ENCODE data around the gene RPP25.
"Not testable (repeated sequence)": the region's sequence is repeated elsewhere in the genome, so short reads cannot be mapped to it uniquely, and the experiment has no call there.

The RPP25 gene

GRCh38 chr15:74920456-74920855 is 36.1 kb downstream of the RPP25 start:
- Histone ChIP-seq H3K27me3 (ENCODE audit: insufficient read depth, poor library complexity, severe bottlenecking) (no peaks in the 10 kb centered on the region), H3K4me3 (replicated peaks; ENCODE audit: insufficient read depth, low read length) (no peak overlapping the region), H3K27ac (replicated peaks) (no peak overlapping the region)
- TF ChIP-seq, protein P1, sequence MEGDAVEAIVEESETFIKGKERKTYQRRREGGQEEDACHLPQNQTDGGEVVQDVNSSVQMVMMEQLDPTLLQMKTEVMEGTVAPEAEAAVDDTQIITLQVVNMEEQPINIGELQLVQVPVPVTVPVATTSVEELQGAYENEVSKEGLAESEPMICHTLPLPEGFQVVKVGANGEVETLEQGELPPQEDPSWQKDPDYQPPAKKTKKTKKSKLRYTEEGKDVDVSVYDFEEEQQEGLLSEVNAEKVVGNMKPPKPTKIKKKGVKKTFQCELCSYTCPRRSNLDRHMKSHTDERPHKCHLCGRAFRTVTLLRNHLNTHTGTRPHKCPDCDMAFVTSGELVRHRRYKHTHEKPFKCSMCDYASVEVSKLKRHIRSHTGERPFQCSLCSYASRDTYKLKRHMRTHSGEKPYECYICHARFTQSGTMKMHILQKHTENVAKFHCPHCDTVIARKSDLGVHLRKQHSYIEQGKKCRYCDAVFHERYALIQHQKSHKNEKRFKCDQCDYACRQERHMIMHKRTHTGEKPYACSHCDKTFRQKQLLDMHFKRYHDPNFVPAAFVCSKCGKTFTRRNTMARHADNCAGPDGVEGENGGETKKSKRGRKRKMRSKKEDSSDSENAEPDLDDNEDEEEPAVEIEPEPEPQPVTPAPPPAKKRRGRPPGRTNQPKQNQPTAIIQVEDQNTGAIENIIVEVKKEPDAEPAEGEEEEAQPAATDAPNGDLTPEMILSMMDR (IDR thresholded peaks at IDR 0.05; ENCODE audit: insufficient read depth, low read length): no peak
- TF ChIP-seq, protein P2, sequence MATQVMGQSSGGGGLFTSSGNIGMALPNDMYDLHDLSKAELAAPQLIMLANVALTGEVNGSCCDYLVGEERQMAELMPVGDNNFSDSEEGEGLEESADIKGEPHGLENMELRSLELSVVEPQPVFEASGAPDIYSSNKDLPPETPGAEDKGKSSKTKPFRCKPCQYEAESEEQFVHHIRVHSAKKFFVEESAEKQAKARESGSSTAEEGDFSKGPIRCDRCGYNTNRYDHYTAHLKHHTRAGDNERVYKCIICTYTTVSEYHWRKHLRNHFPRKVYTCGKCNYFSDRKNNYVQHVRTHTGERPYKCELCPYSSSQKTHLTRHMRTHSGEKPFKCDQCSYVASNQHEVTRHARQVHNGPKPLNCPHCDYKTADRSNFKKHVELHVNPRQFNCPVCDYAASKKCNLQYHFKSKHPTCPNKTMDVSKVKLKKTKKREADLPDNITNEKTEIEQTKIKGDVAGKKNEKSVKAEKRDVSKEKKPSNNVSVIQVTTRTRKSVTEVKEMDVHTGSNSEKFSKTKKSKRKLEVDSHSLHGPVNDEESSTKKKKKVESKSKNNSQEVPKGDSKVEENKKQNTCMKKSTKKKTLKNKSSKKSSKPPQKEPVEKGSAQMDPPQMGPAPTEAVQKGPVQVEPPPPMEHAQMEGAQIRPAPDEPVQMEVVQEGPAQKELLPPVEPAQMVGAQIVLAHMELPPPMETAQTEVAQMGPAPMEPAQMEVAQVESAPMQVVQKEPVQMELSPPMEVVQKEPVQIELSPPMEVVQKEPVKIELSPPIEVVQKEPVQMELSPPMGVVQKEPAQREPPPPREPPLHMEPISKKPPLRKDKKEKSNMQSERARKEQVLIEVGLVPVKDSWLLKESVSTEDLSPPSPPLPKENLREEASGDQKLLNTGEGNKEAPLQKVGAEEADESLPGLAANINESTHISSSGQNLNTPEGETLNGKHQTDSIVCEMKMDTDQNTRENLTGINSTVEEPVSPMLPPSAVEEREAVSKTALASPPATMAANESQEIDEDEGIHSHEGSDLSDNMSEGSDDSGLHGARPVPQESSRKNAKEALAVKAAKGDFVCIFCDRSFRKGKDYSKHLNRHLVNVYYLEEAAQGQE (IDR thresholded peaks at IDR 0.05; ENCODE audit: insufficient replicate concordance, low read depth): no peak
- no peak for TF ChIP-seq GABPA (IDR thresholded peaks at IDR 0.05; ENCODE audit: low read depth)
- no peak for DNase-seq (ENCODE audit: low read depth in 1 of 2, low spot score in 1 of 2)

DNA sequence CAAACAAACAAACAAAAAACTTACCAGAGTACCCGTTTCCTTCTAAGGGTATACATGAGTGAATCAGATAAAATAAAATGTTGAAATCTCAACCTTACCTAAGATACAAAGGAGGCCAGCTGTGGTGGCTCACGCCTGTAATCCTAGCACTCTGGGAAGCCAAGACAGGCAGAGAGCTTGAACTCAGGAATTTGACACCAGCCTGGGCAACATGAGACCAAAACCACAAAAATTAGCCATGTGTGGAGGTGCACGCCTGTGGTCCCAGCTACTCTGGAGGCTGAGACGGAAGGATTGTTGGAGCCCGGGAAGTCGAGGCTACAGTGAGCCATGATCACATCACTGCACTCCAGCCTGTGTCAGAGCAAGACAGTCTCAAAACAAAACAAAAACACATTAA is 38.9 kb downstream of the RPP25 start:
- no peak for DNase-seq (ENCODE audit: low read depth in 1 of 2, low spot score in 1 of 2)
- TF ChIP-seq POLR2AphosphoS5 (IDR thresholded peaks at IDR 0.05; ENCODE audit: low read depth) (no peak), SPI1 (IDR thresholded peaks at IDR 0.05; ENCODE audit: borderline replicate concordance, low read depth) (no peak), GABPA (IDR thresholded peaks at IDR 0.05; ENCODE audit: low read depth) (no peak)
- TF ChIP-seq, protein P1 (IDR thresholded peaks at IDR 0.05; ENCODE audit: insufficient read depth, low read length): no peak
- TF ChIP-seq, protein P2 (IDR thresholded peaks at IDR 0.05; ENCODE audit: insufficient replicate concordance, low read depth): no peak
- Histone ChIP-seq H3K27me3 (ENCODE audit: insufficient read depth, poor library complexity, severe bottlenecking) (no peaks in the 10 kb centered on the region), H3K4me3 (replicated peaks; ENCODE audit: insufficient read depth, low read length) (no peak overlapping the region), H3K27ac (replicated peaks) (no peak overlapping the region)

DNA sequence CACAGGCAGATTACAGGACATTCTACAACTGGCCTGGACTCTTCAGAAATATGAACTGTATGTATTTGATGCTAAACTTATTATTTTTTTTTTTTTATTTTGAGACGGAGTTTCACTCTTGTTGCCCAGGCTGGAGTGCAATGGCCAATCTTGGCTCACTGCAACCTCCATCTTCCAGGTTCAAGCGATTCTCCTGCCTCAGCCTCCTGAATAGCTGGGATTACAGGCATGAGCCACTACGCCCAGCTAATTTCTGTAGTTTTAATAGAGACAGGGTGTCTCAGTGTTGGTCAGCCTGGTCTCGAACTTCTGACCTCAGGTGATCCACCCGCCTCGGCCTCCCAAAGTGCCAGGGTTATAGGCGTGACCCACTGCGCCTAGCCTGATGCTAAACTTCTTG is 42.8 kb downstream of the RPP25 start:
- not testable (repeated sequence) for H3K27ac ChIP-seq (replicated peaks); H3K4me3 ChIP-seq (replicated peaks; ENCODE audit: insufficient read depth, low read length); DNase-seq (ENCODE audit: low read depth in 1 of 2, low spot score in 1 of 2); H3K27me3 ChIP-seq (ENCODE audit: insufficient read depth, poor library complexity, severe bottlenecking)

GRCh38 chr15:74913041-74913440 is 43.5 kb downstream of the RPP25 start:
- no peak for DNase-seq (ENCODE audit: low read depth in 1 of 2, low spot score in 1 of 2)
- Histone ChIP-seq H3K4me3 (replicated peaks; ENCODE audit: insufficient read depth, low read length) (no peak overlapping the region), H3K27me3 (ENCODE audit: insufficient read depth, poor library complexity, severe bottlenecking) (no peaks in the 10 kb centered on the region), H3K27ac (replicated peaks) (no peak overlapping the region)
- TF ChIP-seq, protein P2 (IDR thresholded peaks at IDR 0.05; ENCODE audit: insufficient replicate concordance, low read depth): no peak
- no peak for TF ChIP-seq POLR2AphosphoS5 (IDR thresholded peaks at IDR 0.05; ENCODE audit: low read depth)
- TF ChIP-seq, protein P1 (IDR thresholded peaks at IDR 0.05; ENCODE audit: insufficient read depth, low read length): no peak
- TF ChIP-seq GABPA (IDR thresholded peaks at IDR 0.05; ENCODE audit: low read depth): no peak
- no peak for TF ChIP-seq SPI1 (IDR thresholded peaks at IDR 0.05; ENCODE audit: borderline replicate concordance, low read depth)
